ENCODE measurements around the gene NSRP1.

The NSRP1 gene

GRCh38 chr17:30172560-30172959 lies 55.9 kb downstream of the NSRP1 start:
- TF ChIP-seq, protein P1, sequence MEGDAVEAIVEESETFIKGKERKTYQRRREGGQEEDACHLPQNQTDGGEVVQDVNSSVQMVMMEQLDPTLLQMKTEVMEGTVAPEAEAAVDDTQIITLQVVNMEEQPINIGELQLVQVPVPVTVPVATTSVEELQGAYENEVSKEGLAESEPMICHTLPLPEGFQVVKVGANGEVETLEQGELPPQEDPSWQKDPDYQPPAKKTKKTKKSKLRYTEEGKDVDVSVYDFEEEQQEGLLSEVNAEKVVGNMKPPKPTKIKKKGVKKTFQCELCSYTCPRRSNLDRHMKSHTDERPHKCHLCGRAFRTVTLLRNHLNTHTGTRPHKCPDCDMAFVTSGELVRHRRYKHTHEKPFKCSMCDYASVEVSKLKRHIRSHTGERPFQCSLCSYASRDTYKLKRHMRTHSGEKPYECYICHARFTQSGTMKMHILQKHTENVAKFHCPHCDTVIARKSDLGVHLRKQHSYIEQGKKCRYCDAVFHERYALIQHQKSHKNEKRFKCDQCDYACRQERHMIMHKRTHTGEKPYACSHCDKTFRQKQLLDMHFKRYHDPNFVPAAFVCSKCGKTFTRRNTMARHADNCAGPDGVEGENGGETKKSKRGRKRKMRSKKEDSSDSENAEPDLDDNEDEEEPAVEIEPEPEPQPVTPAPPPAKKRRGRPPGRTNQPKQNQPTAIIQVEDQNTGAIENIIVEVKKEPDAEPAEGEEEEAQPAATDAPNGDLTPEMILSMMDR (conservative IDR thresholded peaks at IDR 0.05; ENCODE audit: control insufficient read depth, insufficient read depth, low read depth, low read length): no peak
- no peak for DNase-seq (ENCODE audit: low read depth)
- no peak overlapping the region for H3K4me3 ChIP-seq (ENCODE audit: control insufficient read depth, low read depth, low read length)

DNA sequence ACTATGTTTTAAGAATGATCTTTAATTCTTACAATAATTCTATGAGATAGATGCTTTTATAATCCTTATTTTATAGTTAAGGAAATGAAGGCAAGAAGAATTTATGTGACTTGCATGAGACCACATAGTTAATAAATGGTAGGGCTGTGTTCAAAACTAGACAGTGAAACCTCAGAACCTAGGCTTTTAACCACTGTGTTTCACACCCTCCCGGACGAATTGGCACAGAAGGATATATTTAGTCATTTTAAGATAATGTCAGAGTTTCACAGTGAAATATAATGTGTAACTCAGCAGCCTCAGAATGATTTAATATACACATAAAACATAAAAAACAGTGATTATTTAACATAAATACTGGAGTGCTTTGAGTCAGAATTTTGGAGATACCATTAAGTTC lies 57.0 kb downstream of the NSRP1 start:
- no peak for DNase-seq (ENCODE audit: low read depth)
- no peak overlapping the region for H3K4me3 ChIP-seq (ENCODE audit: control insufficient read depth, low read depth, low read length)
- TF ChIP-seq, protein P1 (conservative IDR thresholded peaks at IDR 0.05; ENCODE audit: control insufficient read depth, insufficient read depth, low read depth, low read length): no peak

- H3K4me3 ChIP-seq (ENCODE audit: control insufficient read depth, low read depth, low read length): no peak overlapping the region
- no peak for DNase-seq (ENCODE audit: low read depth)
- TF ChIP-seq, protein P1 (conservative IDR thresholded peaks at IDR 0.05; ENCODE audit: control insufficient read depth, insufficient read depth, low read depth, low read length): no peak
Observed at GRCh38 chr17:30174556-30174955, 57.9 kb downstream of the NSRP1 start.

- DNase-seq (ENCODE audit: low read depth): no peak
- H3K4me3 ChIP-seq (ENCODE audit: control insufficient read depth, low read depth, low read length): no peak overlapping the region
- TF ChIP-seq, protein P1 (conservative IDR thresholded peaks at IDR 0.05; ENCODE audit: control insufficient read depth, insufficient read depth, low read depth, low read length): no peak
Observed at GRCh38 chr17:30176855-30177254, 60.2 kb downstream of the NSRP1 start.

GRCh38 chr17:30186761-30187160 lies 70.1 kb downstream of the NSRP1 start:
- TF ChIP-seq, protein P1 (conservative IDR thresholded peaks at IDR 0.05; ENCODE audit: control insufficient read depth, insufficient read depth, low read depth, low read length): no peak
- H3K4me3 ChIP-seq (ENCODE audit: control insufficient read depth, low read depth, low read length): no peak overlapping the region
- no peak for DNase-seq (ENCODE audit: low read depth)

DNA sequence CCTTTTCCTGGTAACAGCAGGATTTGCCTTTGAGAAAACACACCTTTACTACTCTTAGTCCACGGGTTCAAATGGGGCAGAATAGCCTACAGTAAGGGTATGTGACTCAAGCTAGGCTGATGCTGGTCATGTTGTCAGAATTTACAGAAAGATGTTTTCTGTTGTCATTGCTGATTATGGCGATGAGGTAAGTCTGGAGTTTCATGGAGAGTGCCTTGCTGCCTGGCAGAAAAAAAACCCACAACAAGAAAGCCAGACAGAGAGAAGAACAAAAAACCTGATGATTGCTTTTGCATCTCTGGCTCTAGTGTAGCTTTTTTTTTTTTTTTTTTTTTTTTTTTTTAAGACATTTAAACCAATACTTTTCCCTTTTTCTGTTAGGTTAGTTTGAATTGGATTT lies 71.0 kb downstream of the NSRP1 start:
- TF ChIP-seq, protein P1 (conservative IDR thresholded peaks at IDR 0.05; ENCODE audit: control insufficient read depth, insufficient read depth, low read depth, low read length): no peak
- H3K4me3 ChIP-seq (ENCODE audit: control insufficient read depth, low read depth, low read length): no peak overlapping the region
- DNase-seq (ENCODE audit: low read depth): no peak

Measured in fibroblast of mammary gland (primary cell).